Body of pancreas (tissue), 4 donors: Measurements from ENCODE around the gene NR3C2.

ENCODE experiments used
- CTCF ChIP-seq, 7 experiments: fragments of 450-650 bp in 4 of 7; fragments of 200-600 bp in 3 of 7; sonication (generic) in 3 of 7; IDR thresholded peaks; one replicate each; pipeline ENCODE4 v1.5.1; 2016 to 2019; ENCODE audit warnings: antibody characterized with exemption in 7 of 7
- POLR2A ChIP-seq, 3 donors: fragments of 450-650 bp; IDR thresholded peaks; one replicate each; pipeline ENCODE4 v1.6.1; 2016; ENCODE audit warnings: antibody characterized with exemption in 3 of 3, mild to moderate bottlenecking in 2 of 3

GRCh38 chr4:148275266-148275665 is 166.9 kb downstream of the NR3C2 start:
- TF ChIP-seq CTCF (IDR thresholded peaks at IDR 0.05) (no peak), POLR2A (IDR thresholded peaks at IDR 0.05) (no peak)
